Measurements from ENCODE around the gene SORCS3.

GRCh38 chr10:104881740-104882139 is 240.7 kb downstream of the SORCS3 start:
- no peak for TF ChIP-seq POLR2A (IDR thresholded peaks at IDR 0.05)
- TF ChIP-seq CTCF (IDR thresholded peaks at IDR 0.05) = no peak

Measured in body of pancreas (tissue), 4 donors.